ENCODE data around the gene DYNLT1. TPM values are rescaled to one million over a fixed set of nuclear protein-coding genes. Genes with fewer than 3 reads are reported as not detected.

The DYNLT1 gene
- total RNA-seq, 2 experiments from 2014 or later, result 29.3 to 49.2 TPM

DNA sequence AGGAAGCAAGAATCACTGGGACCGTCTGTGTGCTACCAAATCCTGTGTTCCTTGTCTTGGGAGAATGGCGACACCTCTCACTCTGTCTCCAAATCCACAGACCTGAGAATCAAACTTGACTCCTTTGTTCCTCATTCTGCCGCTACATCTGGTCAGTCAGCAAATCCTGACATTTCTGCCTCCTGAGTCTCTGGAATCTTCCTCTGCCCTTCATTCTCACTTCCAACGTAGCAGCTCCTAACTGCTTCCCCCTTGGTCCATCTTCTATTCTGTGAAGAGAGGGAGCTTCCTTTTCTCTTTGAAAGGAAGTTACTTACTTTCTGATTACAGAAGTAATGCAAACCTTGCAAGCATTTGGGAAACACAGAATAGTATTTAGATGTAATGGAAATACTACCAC lies 43.0 kb upstream of the DYNLT1 start:
- Histone ChIP-seq H3K4me2 (ENCODE audit: low read length) (no peak overlapping the region), H3K4me3 (ENCODE audit: low read depth, low read length, poor library complexity, severe bottlenecking) (no peak overlapping the region), H3K9me3 (ENCODE audit: low read length) (no peaks in the 10 kb centered on the region), H4K20me1 (ENCODE audit: insufficient read depth, low read length) (no peaks in the 10 kb centered on the region), H2AFZ (ENCODE audit: low read length) (no peak overlapping the region), H3K27ac (ENCODE audit: low read depth, low read length, poor library complexity, severe bottlenecking) (no peak overlapping the region), H3K79me2 (ENCODE audit: insufficient read depth, low read depth, low read length) (no peaks in the 10 kb centered on the region), H3K4me1 (ENCODE audit: insufficient read depth, low read length, poor library complexity, severe bottlenecking) (no peaks in the 10 kb centered on the region), H3K36me3 (ENCODE audit: insufficient read depth, low read length) (no peaks in the 10 kb centered on the region), H3K9me2 (ENCODE audit: insufficient read depth, low read length) (no peaks in the 10 kb centered on the region)
- TF ChIP-seq EZH2phosphoT487 (IDR thresholded peaks at IDR 0.05; ENCODE audit: borderline replicate concordance, low read depth, low read length), result no peak
- TF ChIP-seq, protein P1, sequence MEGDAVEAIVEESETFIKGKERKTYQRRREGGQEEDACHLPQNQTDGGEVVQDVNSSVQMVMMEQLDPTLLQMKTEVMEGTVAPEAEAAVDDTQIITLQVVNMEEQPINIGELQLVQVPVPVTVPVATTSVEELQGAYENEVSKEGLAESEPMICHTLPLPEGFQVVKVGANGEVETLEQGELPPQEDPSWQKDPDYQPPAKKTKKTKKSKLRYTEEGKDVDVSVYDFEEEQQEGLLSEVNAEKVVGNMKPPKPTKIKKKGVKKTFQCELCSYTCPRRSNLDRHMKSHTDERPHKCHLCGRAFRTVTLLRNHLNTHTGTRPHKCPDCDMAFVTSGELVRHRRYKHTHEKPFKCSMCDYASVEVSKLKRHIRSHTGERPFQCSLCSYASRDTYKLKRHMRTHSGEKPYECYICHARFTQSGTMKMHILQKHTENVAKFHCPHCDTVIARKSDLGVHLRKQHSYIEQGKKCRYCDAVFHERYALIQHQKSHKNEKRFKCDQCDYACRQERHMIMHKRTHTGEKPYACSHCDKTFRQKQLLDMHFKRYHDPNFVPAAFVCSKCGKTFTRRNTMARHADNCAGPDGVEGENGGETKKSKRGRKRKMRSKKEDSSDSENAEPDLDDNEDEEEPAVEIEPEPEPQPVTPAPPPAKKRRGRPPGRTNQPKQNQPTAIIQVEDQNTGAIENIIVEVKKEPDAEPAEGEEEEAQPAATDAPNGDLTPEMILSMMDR (conservative IDR thresholded peaks at IDR 0.05; ENCODE audit: low read length), result no peak
- no TSS peak for BruUV-seq (replicated peaks)
- ChIA-PET CTCF (ENCODE audit: unreplicated experiment) (no interaction called here), POLR2A (interaction anchor here (0.6 kb wide), 1 partner anchor 142 kb away, joined by 4 read pairs; no protein-coding TSS in a partner anchor)
- DNase-seq (ENCODE audit: low spot score), result no peak
- intact Hi-C loops (cut with micrococcal nuclease; ENCODE audit: unreplicated experiment), result no loop called here

DNA sequence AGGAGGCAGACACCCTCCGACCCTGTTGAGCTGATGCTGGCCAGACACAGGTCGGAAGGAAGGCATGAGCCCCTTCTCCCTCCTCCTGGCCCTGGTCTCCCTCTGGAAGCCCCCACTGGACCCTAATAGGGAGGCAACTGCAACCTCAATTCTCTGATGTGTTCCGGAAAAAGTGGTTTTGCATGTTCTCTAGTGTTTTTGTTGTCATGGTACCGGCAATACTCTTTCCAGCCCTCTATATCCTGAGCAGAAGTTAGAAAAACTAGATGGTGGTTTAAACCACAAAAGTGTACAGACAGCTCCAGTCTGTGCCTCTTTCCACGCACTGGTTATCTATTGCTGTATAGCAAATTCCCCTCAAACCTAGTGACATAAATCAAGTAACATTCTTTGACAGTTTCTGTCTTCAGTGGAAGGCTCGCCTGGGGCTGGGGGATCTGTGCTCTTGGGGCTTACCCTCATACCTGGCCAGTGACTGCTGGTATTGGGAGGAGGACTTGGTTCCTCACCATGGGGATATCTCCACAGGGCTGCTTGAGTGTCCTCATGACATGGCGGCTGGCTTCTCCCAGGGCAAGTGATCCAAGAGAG lies 42.3 kb upstream of the DYNLT1 start:
- H3K9me3 ChIP-seq (ENCODE audit: low read length), result no peaks in the 10 kb centered on the region
- no peaks in the 10 kb centered on the region for H3K36me3 ChIP-seq (ENCODE audit: insufficient read depth, low read length)
- no TSS peak for BruUV-seq (replicated peaks)
- H3K4me2 ChIP-seq (ENCODE audit: low read length), result no peak overlapping the region
- H3K79me2 ChIP-seq (ENCODE audit: insufficient read depth, low read depth, low read length), result no peaks in the 10 kb centered on the region
- no peak overlapping the region for H3K4me3 ChIP-seq (ENCODE audit: low read depth, low read length, poor library complexity, severe bottlenecking)
- TF ChIP-seq, protein P1 (conservative IDR thresholded peaks at IDR 0.05; ENCODE audit: low read length), result no peak
- no peak for TF ChIP-seq EZH2phosphoT487 (IDR thresholded peaks at IDR 0.05; ENCODE audit: borderline replicate concordance, low read depth, low read length)
- intact Hi-C loops (cut with micrococcal nuclease; ENCODE audit: unreplicated experiment), result no loop called here
- no peaks in the 10 kb centered on the region for H3K4me1 ChIP-seq (ENCODE audit: insufficient read depth, low read length, poor library complexity, severe bottlenecking)
- H3K9me2 ChIP-seq (ENCODE audit: insufficient read depth, low read length), result no peaks in the 10 kb centered on the region
- no peak overlapping the region for H2AFZ ChIP-seq (ENCODE audit: low read length)
- DNase-seq (ENCODE audit: low spot score), result no peak
- no peak overlapping the region for H3K27ac ChIP-seq (ENCODE audit: low read depth, low read length, poor library complexity, severe bottlenecking)
- ChIA-PET POLR2A (no interaction called here), CTCF (ENCODE audit: unreplicated experiment) (no interaction called here)
- H4K20me1 ChIP-seq (ENCODE audit: insufficient read depth, low read length), result no peaks in the 10 kb centered on the region

DNA sequence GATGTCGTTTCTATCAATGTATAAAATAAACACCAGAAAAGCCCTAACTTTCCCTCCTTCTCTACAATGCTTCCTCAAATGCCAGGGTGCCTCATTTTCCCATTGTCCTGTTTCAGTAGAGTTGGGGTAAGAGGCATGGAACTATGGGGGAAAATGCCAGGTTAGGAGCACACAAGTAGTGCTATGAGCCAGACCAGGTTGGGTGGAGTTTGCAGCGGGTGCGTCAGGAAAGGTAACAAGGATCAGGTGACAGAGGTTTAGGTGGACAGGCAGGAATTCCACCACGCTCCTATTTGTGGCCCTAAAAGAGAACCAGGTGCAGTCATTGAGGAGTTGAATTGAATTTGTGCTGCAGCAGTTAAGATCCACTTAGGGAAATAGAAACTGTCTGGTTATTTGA lies 41.8 kb upstream of the DYNLT1 start:
- CTCF ChIA-PET (ENCODE audit: unreplicated experiment), result no interaction called here
- H3K9me2 ChIP-seq (ENCODE audit: insufficient read depth, low read length), result no peaks in the 10 kb centered on the region
- intact Hi-C loops (cut with micrococcal nuclease; ENCODE audit: unreplicated experiment), result no loop called here
- H3K27ac ChIP-seq (ENCODE audit: low read depth, low read length, poor library complexity, severe bottlenecking), result no peak overlapping the region
- no peak overlapping the region for H2AFZ ChIP-seq (ENCODE audit: low read length)
- no peaks in the 10 kb centered on the region for H3K79me2 ChIP-seq (ENCODE audit: insufficient read depth, low read depth, low read length)
- no peaks in the 10 kb centered on the region for H4K20me1 ChIP-seq (ENCODE audit: insufficient read depth, low read length)
- no peaks in the 10 kb centered on the region for H3K4me1 ChIP-seq (ENCODE audit: insufficient read depth, low read length, poor library complexity, severe bottlenecking)
- no peak for DNase-seq (ENCODE audit: low spot score)
- no peak for TF ChIP-seq EZH2phosphoT487 (IDR thresholded peaks at IDR 0.05; ENCODE audit: borderline replicate concordance, low read depth, low read length)
- TF ChIP-seq, protein P1 (conservative IDR thresholded peaks at IDR 0.05; ENCODE audit: low read length), result no peak
- no peaks in the 10 kb centered on the region for H3K9me3 ChIP-seq (ENCODE audit: low read length)
- no TSS peak for BruUV-seq (replicated peaks)
- H3K4me2 ChIP-seq (ENCODE audit: low read length), result no peak overlapping the region
- H3K4me3 ChIP-seq (ENCODE audit: low read depth, low read length, poor library complexity, severe bottlenecking), result no peak overlapping the region
- POLR2A ChIA-PET, result no interaction called here
- no peaks in the 10 kb centered on the region for H3K36me3 ChIP-seq (ENCODE audit: insufficient read depth, low read length)
